Prostate gland (tissue), 2 donors: ENCODE results near the gene PLCD3.

Experiments
- POLR2A ChIP-seq: fragments of 450-650 bp; IDR thresholded peaks from one replicate; pipeline ENCODE4 v1.6.1; 2016; ENCODE audit warnings: antibody characterized with exemption, mild to moderate bottlenecking
- POLR2AphosphoS5 ChIP-seq: sonication (generic); formaldehyde crosslinking; IDR thresholded peaks from one replicate; pipeline ENCODE4 v1.6.1; 2017; ENCODE audit warnings: antibody characterized with exemption
- TF ChIP-seq, protein P1 (sequence below), 4 experiments: fragments of 200-600 bp in 2 of 4; fragments of 450-650 bp in 2 of 4; sonication (generic) in 2 of 4; IDR thresholded peaks; 1 replicate in 3 of 4; 2 replicates in 1 of 4; pipeline ENCODE4 v1.5.1; 2016 to 2019; ENCODE audit warnings: antibody characterized with exemption in 4 of 4, mild to moderate bottlenecking in 2 of 4, moderate library complexity in 2 of 4

DNA sequence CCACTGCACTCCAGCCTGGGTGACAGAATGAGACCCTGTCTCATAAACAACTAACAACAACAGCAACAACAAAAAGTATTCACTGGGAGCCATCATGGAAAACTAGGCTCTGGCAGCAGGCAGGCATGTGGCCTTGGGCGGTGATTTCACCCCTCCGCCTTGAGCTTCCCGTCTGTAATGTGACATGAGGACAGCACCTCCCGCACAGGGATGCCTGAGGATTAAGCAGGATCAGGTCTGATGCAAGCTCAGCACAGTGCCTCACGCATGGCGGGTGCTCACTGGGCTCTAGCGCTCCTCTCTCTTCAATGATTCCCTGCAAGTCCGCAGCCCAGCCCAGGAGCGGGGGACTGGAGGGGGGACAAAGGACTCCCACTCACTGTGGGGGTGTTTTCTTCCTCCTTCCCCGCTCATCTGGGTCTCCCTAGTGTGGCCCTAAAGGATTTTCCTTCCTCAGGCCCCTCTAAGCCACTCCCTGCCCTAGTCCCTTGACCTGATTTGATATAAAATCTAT lies 2.8 kb downstream of the PLCD3 start:
- TF ChIP-seq, protein P1, sequence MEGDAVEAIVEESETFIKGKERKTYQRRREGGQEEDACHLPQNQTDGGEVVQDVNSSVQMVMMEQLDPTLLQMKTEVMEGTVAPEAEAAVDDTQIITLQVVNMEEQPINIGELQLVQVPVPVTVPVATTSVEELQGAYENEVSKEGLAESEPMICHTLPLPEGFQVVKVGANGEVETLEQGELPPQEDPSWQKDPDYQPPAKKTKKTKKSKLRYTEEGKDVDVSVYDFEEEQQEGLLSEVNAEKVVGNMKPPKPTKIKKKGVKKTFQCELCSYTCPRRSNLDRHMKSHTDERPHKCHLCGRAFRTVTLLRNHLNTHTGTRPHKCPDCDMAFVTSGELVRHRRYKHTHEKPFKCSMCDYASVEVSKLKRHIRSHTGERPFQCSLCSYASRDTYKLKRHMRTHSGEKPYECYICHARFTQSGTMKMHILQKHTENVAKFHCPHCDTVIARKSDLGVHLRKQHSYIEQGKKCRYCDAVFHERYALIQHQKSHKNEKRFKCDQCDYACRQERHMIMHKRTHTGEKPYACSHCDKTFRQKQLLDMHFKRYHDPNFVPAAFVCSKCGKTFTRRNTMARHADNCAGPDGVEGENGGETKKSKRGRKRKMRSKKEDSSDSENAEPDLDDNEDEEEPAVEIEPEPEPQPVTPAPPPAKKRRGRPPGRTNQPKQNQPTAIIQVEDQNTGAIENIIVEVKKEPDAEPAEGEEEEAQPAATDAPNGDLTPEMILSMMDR (IDR thresholded peaks at IDR 0.05): no peak
- TF ChIP-seq POLR2AphosphoS5 (no peak), POLR2A (no peak)
